GM18873 (cell line): ENCODE measurements around the gene PDHB.

Source experiments
- ATAC-seq: cut with Tn5 transposase; IDR thresholded peaks from one replicate; pipeline ENCODE4 v1.9.1; 2021; ENCODE audit warnings: mild to moderate bottlenecking, moderate library complexity, moderate number of reproducible peaks; ENCODE audit not compliant: unreplicated experiment, low FRiP score

The PDHB gene

GRCh38 chr3:58408906-58409305, 24.7 kb downstream of the PDHB start:
- no peak for ATAC-seq

- no peak for ATAC-seq
Measured at GRCh38 chr3:58404396-58404795, 29.2 kb downstream of the PDHB start.

GRCh38 chr3:58403513-58404109, 30.0 kb downstream of the PDHB start:
- no peak for ATAC-seq

- no peak for ATAC-seq
Measured at GRCh38 chr3:58398669-58399333, 34.8 kb downstream of the PDHB start.

GRCh38 chr3:58394339-58394738, 39.3 kb downstream of the PDHB start:
- ATAC-seq = no peak

- ATAC-seq = no peak
Measured at GRCh38 chr3:58392181-58392580, 41.5 kb downstream of the PDHB start.

GRCh38 chr3:58391156-58391865, 42.3 kb downstream of the PDHB start:
- no peak for ATAC-seq

- ATAC-seq = no peak
Measured at GRCh38 chr3:58388550-58389091, 45.0 kb downstream of the PDHB start.

- ATAC-seq = no peak
Measured at GRCh38 chr3:58387650-58388546, 45.7 kb downstream of the PDHB start.

GRCh38 chr3:58386626-58387365, 46.8 kb downstream of the PDHB start:
- ATAC-seq = no peak

GRCh38 chr3:58384381-58385090, 49.1 kb downstream of the PDHB start:
- ATAC-seq = no peak

- ATAC-seq = no peak
Measured at GRCh38 chr3:58383904-58384303, 49.7 kb downstream of the PDHB start.

GRCh38 chr3:58383476-58383875, 50.2 kb downstream of the PDHB start:
- ATAC-seq = no peak

- ATAC-seq = no peak
Measured at GRCh38 chr3:58379351-58380073, 54.1 kb downstream of the PDHB start.

GRCh38 chr3:58377750-58378149, 55.9 kb downstream of the PDHB start:
- no peak for ATAC-seq
